ENCODE measurements around the gene SART3.
"Not testable (repeated sequence)": the region's sequence is repeated elsewhere in the genome, so short reads cannot be mapped to it uniquely, and the experiment has no call there.

Gene SART3

GRCh38 chr12:108485371-108485770, 75.6 kb downstream of the SART3 start:
- DNase-seq (ENCODE audit: low read depth) = not testable (repeated sequence)

GRCh38 chr12:108484845-108485244, 76.1 kb downstream of the SART3 start:
- DNase-seq (ENCODE audit: low read depth) = no peak

- DNase-seq (ENCODE audit: low read depth) = no peak
These were observed 76.5 kb downstream of the SART3 start for GRCh38 chr12:108484431-108484830.

GRCh38 chr12:108483213-108484059, 77.5 kb downstream of the SART3 start:
- DNase-seq (ENCODE audit: low read depth) = no peak

GRCh38 chr12:108482717-108483212, 78.2 kb downstream of the SART3 start:
- DNase-seq (ENCODE audit: low read depth) = no peak

GRCh38 chr12:108479364-108480070, 81.5 kb downstream of the SART3 start:
- no peak for DNase-seq (ENCODE audit: low read depth)

GRCh38 chr12:108478611-108479206, 82.3 kb downstream of the SART3 start:
- DNase-seq (ENCODE audit: low read depth) = no peak

GRCh38 chr12:108477881-108478259, 83.1 kb downstream of the SART3 start:
- DNase-seq (ENCODE audit: low read depth) = no peak

GRCh38 chr12:108477055-108477880, 83.7 kb downstream of the SART3 start:
- no peak for DNase-seq (ENCODE audit: low read depth)

GRCh38 chr12:108475396-108475795, 85.6 kb downstream of the SART3 start:
- no peak for DNase-seq (ENCODE audit: low read depth)

GRCh38 chr12:108473400-108474055, 87.4 kb downstream of the SART3 start:
- DNase-seq (ENCODE audit: low read depth) = no peak

All from stimulated activated CD4-positive, alpha-beta T cell treated with anti-CD3 and anti-CD28 coated beads, Interleukin-2, amount 100 ng/mL, for 4 hours (primary cell).